ENCODE measurements around the gene ANKRD13B.

GRCh38 chr17:29562615-29563014 lies 30.3 kb upstream of the ANKRD13B start:
- no peak for TF ChIP-seq GATA3 (IDR thresholded peaks at IDR 0.05; ENCODE audit: low read depth, low read length)
- no peak for TF ChIP-seq GATA2 (IDR thresholded peaks at IDR 0.05; ENCODE audit: low read depth, low read length)

Measured in SH-SY5Y (cell line).